Pulmonary artery endothelial cell (primary cell): ENCODE measurements around the gene TNP2. TPM values are rescaled to one million over a fixed set of nuclear protein-coding genes. Genes with fewer than 3 reads are reported as not detected.
"Not testable (repeated sequence)": the region's sequence is repeated elsewhere in the genome, so short reads cannot be mapped to it uniquely, and the experiment has no call there.

ENCODE experiments used
- DNase-seq: peaks from one replicate; pipeline ENCODE4 v3.0.0-alpha.2; 2011; ENCODE audit warnings: low read depth, low spot score
- total RNA-seq: library from RNA; depleted of rRNA; stranded (reverse); fragments of >200 nt; gene quantifications from 2 replicates; pipeline ENCODE4 v1.2.3, GENCODE V29; 2014

The TNP2 gene
- total RNA-seq, 1 donor from 2014 or later: not detected

DNA sequence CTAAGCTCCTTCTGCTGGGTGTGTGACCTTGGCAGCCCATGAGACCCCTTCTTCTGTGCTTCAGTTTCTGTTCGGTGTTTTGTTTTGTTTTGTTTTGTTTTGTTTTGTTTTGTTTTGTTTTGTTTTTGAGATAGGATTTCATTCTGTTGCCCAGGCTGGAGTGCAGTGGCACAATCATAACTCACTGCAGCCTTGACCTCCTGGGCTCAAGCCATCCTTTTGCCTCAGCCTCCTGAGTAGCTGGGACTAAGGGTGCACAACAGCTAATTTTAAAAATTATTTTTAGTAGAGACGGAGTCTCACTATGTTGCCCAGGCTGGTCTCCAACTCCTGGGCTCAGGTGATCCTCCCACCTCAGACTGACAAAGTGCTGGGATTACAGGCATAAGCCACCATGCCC, 48.6 kb downstream of the TNP2 start:
- DNase-seq: not testable (repeated sequence)

DNA sequence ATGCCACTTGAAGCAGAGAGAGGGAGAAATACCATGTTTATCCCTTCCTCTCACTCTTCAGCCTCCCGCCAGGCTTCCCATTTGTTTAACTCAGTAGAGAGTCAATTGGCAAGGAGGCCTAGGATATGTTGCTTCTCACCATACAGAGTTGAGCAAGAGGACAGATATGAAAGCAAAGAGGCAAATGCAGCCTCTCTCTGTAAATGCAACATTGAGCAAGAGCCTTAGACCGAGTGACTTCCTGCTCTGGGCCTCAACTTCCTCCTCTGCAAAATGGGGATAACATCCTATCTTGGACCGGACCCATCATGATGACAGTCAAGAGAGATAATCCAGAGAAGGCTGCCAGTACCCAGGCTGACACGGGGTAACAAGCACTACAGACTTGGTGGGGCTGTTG, 49.9 kb downstream of the TNP2 start:
- no peak for DNase-seq

DNA sequence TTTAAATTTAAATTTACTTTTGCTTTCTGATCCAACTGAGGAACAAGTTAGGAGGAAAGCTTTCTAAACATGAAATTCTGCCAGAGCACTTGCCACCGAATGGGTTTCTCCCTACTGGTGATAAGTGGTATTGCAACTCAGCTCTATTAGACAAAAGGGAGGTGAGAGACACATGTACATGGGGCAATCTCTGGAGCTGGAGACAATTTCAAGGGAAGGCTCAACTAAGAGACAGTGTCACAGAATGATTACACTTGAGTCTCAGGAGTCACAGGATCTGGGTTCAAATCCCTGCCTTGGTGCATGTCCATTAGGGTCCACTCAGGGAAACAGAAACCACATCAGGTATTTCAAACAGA, 50.5 kb downstream of the TNP2 start:
- DNase-seq: no peak

Other genes starting within 250 kb of the TNP2 start
- gene SOCS1, start 13.1 kb downstream of the TNP2 start, total RNA-seq: 0.73 and 1.9 TPM in 2 replicates
- gene PRM3, start 4.3 kb upstream of the TNP2 start, total RNA-seq: not detected in 2 replicates
- not detected in 2 replicates for gene PRM2, start 7.2 kb upstream of the TNP2 start, total RNA-seq
- not detected in 2 replicates for gene PRM1, start 12.0 kb upstream of the TNP2 start, total RNA-seq
- gene RMI2, start 76.1 kb upstream of the TNP2 start, total RNA-seq: 5.9 and 16.9 TPM in 2 replicates